ENCODE measurements around the gene LIPF.
"Not testable (repeated sequence)": the region's sequence is repeated elsewhere in the genome, so short reads cannot be mapped to it uniquely, and the experiment has no call there.

LIPF gene

GRCh38 chr10:88661018-88661417, 3.2 kb upstream of the LIPF start:
- TF ChIP-seq PPARA (CRISPR knock-in tag; IDR thresholded peaks at IDR 0.05; ENCODE audit: borderline replicate concordance) (no peak), OSR1 (CRISPR knock-in tag; IDR thresholded peaks at IDR 0.05) (no peak), ZNF70 (CRISPR knock-in tag; IDR thresholded peaks at IDR 0.05) (no peak), ARNTL (CRISPR knock-in tag; IDR thresholded peaks at IDR 0.05; ENCODE audit: borderline replicate concordance, low read depth) (no peak), ISL1 (CRISPR knock-in tag; IDR thresholded peaks at IDR 0.05) (no peak), TCF4 (CRISPR knock-in tag; IDR thresholded peaks at IDR 0.05; ENCODE audit: borderline replicate concordance) (no peak), SNAI2 (CRISPR knock-in tag; IDR thresholded peaks at IDR 0.05) (no peak), ZNF565 (CRISPR knock-in tag; conservative IDR thresholded peaks at IDR 0.05; ENCODE audit: low read depth) (no peak), GLIS3 (CRISPR knock-in tag; IDR thresholded peaks at IDR 0.05) (no peak), ZFP30 (CRISPR knock-in tag; IDR thresholded peaks at IDR 0.05) (no peak), CSRNP3 (CRISPR knock-in tag; IDR thresholded peaks at IDR 0.05) (no peak), ZFP3 (CRISPR knock-in tag; IDR thresholded peaks at IDR 0.05) (no peak), TOX (CRISPR knock-in tag; IDR thresholded peaks at IDR 0.05; ENCODE audit: borderline replicate concordance) (no peak), ZNF8 (CRISPR knock-in tag; IDR thresholded peaks at IDR 0.05) (no peak), ZC3H10 (CRISPR knock-in tag; IDR thresholded peaks at IDR 0.05) (no peak), ESRRG (CRISPR knock-in tag; IDR thresholded peaks at IDR 0.05) (no peak), BACH2 (CRISPR knock-in tag; IDR thresholded peaks at IDR 0.05; ENCODE audit: borderline replicate concordance) (no peak), CSDC2 (CRISPR knock-in tag; IDR thresholded peaks at IDR 0.05) (no peak)
- TF ChIP-seq, protein P1, sequence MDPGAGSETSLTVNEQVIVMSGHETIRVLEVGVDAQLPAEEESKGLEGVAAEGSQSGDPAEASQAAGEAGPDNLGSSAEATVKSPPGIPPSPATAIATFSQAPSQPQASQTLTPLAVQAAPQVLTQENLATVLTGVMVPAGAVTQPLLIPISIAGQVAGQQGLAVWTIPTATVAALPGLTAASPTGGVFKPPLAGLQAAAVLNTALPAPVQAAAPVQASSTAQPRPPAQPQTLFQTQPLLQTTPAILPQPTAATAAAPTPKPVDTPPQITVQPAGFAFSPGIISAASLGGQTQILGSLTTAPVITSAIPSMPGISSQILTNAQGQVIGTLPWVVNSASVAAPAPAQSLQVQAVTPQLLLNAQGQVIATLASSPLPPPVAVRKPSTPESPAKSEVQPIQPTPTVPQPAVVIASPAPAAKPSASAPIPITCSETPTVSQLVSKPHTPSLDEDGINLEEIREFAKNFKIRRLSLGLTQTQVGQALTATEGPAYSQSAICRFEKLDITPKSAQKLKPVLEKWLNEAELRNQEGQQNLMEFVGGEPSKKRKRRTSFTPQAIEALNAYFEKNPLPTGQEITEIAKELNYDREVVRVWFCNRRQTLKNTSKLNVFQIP (CRISPR knock-in tag; IDR thresholded peaks at IDR 0.05; ENCODE audit: borderline replicate concordance, low read depth) = no peak
- TF ChIP-seq, protein P2, sequence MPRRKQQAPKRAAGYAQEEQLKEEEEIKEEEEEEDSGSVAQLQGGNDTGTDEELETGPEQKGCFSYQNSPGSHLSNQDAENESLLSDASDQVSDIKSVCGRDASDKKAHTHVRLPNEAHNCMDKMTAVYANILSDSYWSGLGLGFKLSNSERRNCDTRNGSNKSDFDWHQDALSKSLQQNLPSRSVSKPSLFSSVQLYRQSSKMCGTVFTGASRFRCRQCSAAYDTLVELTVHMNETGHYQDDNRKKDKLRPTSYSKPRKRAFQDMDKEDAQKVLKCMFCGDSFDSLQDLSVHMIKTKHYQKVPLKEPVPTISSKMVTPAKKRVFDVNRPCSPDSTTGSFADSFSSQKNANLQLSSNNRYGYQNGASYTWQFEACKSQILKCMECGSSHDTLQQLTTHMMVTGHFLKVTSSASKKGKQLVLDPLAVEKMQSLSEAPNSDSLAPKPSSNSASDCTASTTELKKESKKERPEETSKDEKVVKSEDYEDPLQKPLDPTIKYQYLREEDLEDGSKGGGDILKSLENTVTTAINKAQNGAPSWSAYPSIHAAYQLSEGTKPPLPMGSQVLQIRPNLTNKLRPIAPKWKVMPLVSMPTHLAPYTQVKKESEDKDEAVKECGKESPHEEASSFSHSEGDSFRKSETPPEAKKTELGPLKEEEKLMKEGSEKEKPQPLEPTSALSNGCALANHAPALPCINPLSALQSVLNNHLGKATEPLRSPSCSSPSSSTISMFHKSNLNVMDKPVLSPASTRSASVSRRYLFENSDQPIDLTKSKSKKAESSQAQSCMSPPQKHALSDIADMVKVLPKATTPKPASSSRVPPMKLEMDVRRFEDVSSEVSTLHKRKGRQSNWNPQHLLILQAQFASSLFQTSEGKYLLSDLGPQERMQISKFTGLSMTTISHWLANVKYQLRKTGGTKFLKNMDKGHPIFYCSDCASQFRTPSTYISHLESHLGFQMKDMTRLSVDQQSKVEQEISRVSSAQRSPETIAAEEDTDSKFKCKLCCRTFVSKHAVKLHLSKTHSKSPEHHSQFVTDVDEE (CRISPR knock-in tag; IDR thresholded peaks at IDR 0.05) = no peak
- ATAC-seq = peak; percentile 67

DNA sequence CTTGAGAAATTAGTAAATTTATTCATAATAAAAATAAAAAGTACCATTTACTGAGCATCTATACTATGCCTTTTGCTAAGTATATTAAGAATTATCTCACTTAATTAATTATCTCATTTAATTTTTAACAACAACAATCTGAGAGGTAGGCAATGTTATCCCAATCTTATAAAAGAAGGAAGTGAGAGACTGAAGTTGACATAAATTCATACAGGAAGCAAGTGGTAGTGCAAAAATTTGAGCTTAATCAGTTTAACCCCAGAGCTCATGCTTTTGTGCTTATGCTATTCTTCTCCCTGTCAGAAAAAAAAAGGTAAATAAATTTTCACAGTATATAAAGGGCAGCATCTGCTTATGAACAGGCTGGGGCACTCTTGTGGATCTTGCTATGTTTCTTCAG, 2.7 kb upstream of the LIPF start:
- no peak for ATAC-seq
- TF ChIP-seq ZC3H10 (CRISPR knock-in tag; IDR thresholded peaks at IDR 0.05) = no peak

DNA sequence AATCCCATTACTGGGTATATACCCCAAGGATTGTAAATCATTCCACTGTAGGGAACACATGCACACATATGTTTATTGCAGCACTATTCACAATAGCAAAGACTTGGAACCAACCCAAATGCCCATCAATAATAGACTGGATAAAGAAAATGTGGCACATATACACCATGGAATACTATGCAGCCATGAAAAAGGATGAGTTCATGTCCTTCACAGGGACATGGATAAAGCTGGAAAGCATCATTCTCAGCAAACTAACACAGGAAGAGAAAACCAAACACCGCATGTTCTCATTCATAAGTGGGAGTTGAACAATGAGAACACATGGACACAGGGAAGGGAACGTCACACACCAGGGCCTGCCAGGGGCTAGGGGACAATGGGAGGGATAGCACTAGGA, 1.1 kb upstream of the LIPF start:
- ATAC-seq = not testable (repeated sequence)

- ATAC-seq = no peak
- TF ChIP-seq CSRNP3 (CRISPR knock-in tag; IDR thresholded peaks at IDR 0.05) (no peak), ARNTL (CRISPR knock-in tag; IDR thresholded peaks at IDR 0.05; ENCODE audit: borderline replicate concordance, low read depth) (no peak), ZFP30 (CRISPR knock-in tag; IDR thresholded peaks at IDR 0.05) (no peak), RARB (CRISPR knock-in tag; IDR thresholded peaks at IDR 0.05) (no peak), GLIS3 (CRISPR knock-in tag; IDR thresholded peaks at IDR 0.05) (no peak), ZNF8 (CRISPR knock-in tag; IDR thresholded peaks at IDR 0.05) (no peak), TOX (CRISPR knock-in tag; IDR thresholded peaks at IDR 0.05; ENCODE audit: borderline replicate concordance) (no peak), CREB5 (CRISPR knock-in tag; IDR thresholded peaks at IDR 0.05; ENCODE audit: low read depth) (no peak), OSR1 (CRISPR knock-in tag; IDR thresholded peaks at IDR 0.05) (no peak), ESRRG (CRISPR knock-in tag; IDR thresholded peaks at IDR 0.05) (no peak), SNAI2 (CRISPR knock-in tag; IDR thresholded peaks at IDR 0.05) (no peak), ZNF565 (CRISPR knock-in tag; conservative IDR thresholded peaks at IDR 0.05; ENCODE audit: low read depth) (no peak), ZC3H10 (CRISPR knock-in tag; IDR thresholded peaks at IDR 0.05) (no peak), ZNF70 (CRISPR knock-in tag; IDR thresholded peaks at IDR 0.05) (no peak), ISL1 (CRISPR knock-in tag; IDR thresholded peaks at IDR 0.05) (no peak), TCF4 (CRISPR knock-in tag; IDR thresholded peaks at IDR 0.05; ENCODE audit: borderline replicate concordance) (no peak), ZFP3 (CRISPR knock-in tag; IDR thresholded peaks at IDR 0.05) (no peak)
- TF ChIP-seq, protein P1 (CRISPR knock-in tag; IDR thresholded peaks at IDR 0.05; ENCODE audit: borderline replicate concordance, low read depth) = no peak
- TF ChIP-seq, protein P3, sequence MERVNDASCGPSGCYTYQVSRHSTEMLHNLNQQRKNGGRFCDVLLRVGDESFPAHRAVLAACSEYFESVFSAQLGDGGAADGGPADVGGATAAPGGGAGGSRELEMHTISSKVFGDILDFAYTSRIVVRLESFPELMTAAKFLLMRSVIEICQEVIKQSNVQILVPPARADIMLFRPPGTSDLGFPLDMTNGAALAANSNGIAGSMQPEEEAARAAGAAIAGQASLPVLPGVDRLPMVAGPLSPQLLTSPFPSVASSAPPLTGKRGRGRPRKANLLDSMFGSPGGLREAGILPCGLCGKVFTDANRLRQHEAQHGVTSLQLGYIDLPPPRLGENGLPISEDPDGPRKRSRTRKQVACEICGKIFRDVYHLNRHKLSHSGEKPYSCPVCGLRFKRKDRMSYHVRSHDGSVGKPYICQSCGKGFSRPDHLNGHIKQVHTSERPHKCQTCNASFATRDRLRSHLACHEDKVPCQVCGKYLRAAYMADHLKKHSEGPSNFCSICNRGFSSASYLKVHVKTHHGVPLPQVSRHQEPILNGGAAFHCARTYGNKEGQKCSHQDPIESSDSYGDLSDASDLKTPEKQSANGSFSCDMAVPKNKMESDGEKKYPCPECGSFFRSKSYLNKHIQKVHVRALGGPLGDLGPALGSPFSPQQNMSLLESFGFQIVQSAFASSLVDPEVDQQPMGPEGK (CRISPR knock-in tag; IDR thresholded peaks at IDR 0.05; ENCODE audit: borderline replicate concordance) = no peak
These were observed 4.2 kb downstream of the LIPF start for GRCh38 chr10:88668465-88668864.
